Sigmoid colon (tissue), 7 donors: ENCODE results near the gene DNASE1L2. TPM values are rescaled to one million over a fixed set of nuclear protein-coding genes. Genes with fewer than 3 reads are reported as not detected.

Experiments used
- DNase-seq: peaks from one replicate; pipeline ENCODE4 v3.0.0-alpha.2; 2019
- H3K27ac ChIP-seq, 4 donors: fragments of 200-600 bp; sonication (generic); one replicate each; pipeline ENCODE4 v1.5.1; 2016 to 2019; ENCODE audit warnings: mild to moderate bottlenecking in 1 of 4
- H3K27me3 ChIP-seq, 3 donors: fragments of 200-600 bp; sonication (generic); one replicate each; pipeline ENCODE4 v1.5.1; 2019; ENCODE audit warnings: mild to moderate bottlenecking in 1 of 3
- H3K36me3 ChIP-seq, 4 donors: fragments of 200-600 bp; sonication (generic); one replicate each; pipeline ENCODE4 v1.5.1; 2016 to 2019
- H3K4me1 ChIP-seq, 4 donors: fragments of 200-600 bp; sonication (generic); one replicate each; pipeline ENCODE4 v1.5.1; 2017 to 2019
- H3K4me3 ChIP-seq, 4 donors: fragments of 200-600 bp; sonication (generic); one replicate each; pipeline ENCODE4 v1.5.1; 2017 to 2019; ENCODE audit warnings: mild to moderate bottlenecking in 2 of 4, moderate library complexity in 1 of 4
- H3K9me3 ChIP-seq, 4 donors: fragments of 200-600 bp in 3 of 4; sonication (generic) in 3 of 4; one replicate each; pipeline versions ENCODE4 v1.5.1 to v1.6.1; 2013 to 2019
- CTCF ChIP-seq, 4 experiments: fragments of 450-650 bp in 3 of 4; fragments of 200-600 bp in 1 of 4; IDR thresholded peaks; one replicate each; pipeline ENCODE4 v1.5.1; 2016 to 2019; ENCODE audit warnings: antibody characterized with exemption in 4 of 4, mild to moderate bottlenecking in 3 of 4, moderate library complexity in 2 of 4
- EP300 ChIP-seq, 4 donors: sonication (generic); formaldehyde crosslinking; IDR thresholded peaks; one replicate each; pipeline ENCODE4 v1.6.1; 2017; ENCODE audit warnings: antibody characterized with exemption in 4 of 4
- POLR2A ChIP-seq, 2 donors: fragments of 450-650 bp; IDR thresholded peaks; one replicate each; pipeline ENCODE4 v1.6.1; 2016; ENCODE audit warnings: antibody characterized with exemption in 2 of 2, mild to moderate bottlenecking in 2 of 2, moderate library complexity in 2 of 2
- POLR2AphosphoS5 ChIP-seq, 4 donors: sonication (generic); formaldehyde crosslinking; IDR thresholded peaks; one replicate each; pipeline ENCODE4 v1.6.1; 2017; ENCODE audit warnings: antibody characterized with exemption in 4 of 4
- WGBS, 2 donors: extraction: QIAGEN DNeasy Blood & Tissue Kit; methylation state at CpG; one replicate each; pipeline ENCODE4 v1.1.7; 2013; 5-methylcytosine and 5-hydroxymethylcytosine counted together
- intact Hi-C: fragments of 100-400 bp; cut with DNase I; formaldehyde crosslinking; loops from one replicate; pipeline ENCODE4 v1.15.1; 2023
- polyA plus RNA-seq, 3 donors: library from polyadenylated mRNA; stranded (reverse); fragments of 200-250 nt; gene quantifications; one replicate each; pipeline ENCODE4 v1.2.3, GENCODE V29; 2013
- total RNA-seq, 4 donors: library from RNA; depleted of rRNA; stranded (reverse); fragments of >200 nt; gene quantifications; one replicate each; pipeline ENCODE4 v1.1.0, GENCODE V29; 2016
- donor health status: healthy with polysubstance abuse.
- donor health status: Bipolar disorder and iron deficiency.
- donor health status: healthy.

The DNASE1L2 gene
- total and polyA plus RNA-seq, 7 donors, result 0.36 to 0.93 (median 0.82) TPM; not detected in 3

GRCh38 chr16:2214719-2214968 lies 21.6 kb upstream of the DNASE1L2 start, which contains the start of gene PGP:
Gene PGP (minus strand): TSS chr16:2214840. CDS start chr16:2214777, 63 bp downstream.
- WGBS, 2 donors, result 1% methylated on average over 48 of the region's 48 CpGs
- intact Hi-C loops, result no loop called here

GRCh38 chr16:2216330-2216729 lies 19.9 kb upstream of the DNASE1L2 start:
- H3K27ac ChIP-seq, result peak overlapping the region in 1 of 4 donors; percentile 93
- H3K36me3 ChIP-seq, result peaks cover 0 to 4% (median 2%) of the 10 kb centered on the region in 4 donors
- DNase-seq, result no peak
- WGBS, 2 donors, result 76 to 93% methylated on average over 4 of the region's 4 CpGs
- no peaks in the 10 kb centered on the region for H3K27me3 ChIP-seq
- H3K4me3 ChIP-seq, result no peak overlapping the region
- H3K4me1 ChIP-seq, result peaks cover 0 to 26% (median 24%) of the 10 kb centered on the region in 4 donors
- no peaks in the 10 kb centered on the region for H3K9me3 ChIP-seq
- intact Hi-C loops, result no loop called here
- TF ChIP-seq CTCF (IDR thresholded peaks at IDR 0.05) (no peak), EP300 (IDR thresholded peaks at IDR 0.05) (no peak), POLR2A (IDR thresholded peaks at IDR 0.05) (no peak), POLR2AphosphoS5 (IDR thresholded peaks at IDR 0.05) (no peak)

More at GRCh38 chr16:2214719-2214968, 21.6 kb upstream of the DNASE1L2 start, which contains the start of gene PGP:
- DNase-seq, result no peak
- peaks cover 0 to 26% (median 24%) of the 10 kb centered on the region in 4 donors for H3K4me1 ChIP-seq
- no peaks in the 10 kb centered on the region for H3K9me3 ChIP-seq
- peak within 1 kb of the TSS; percentile 88 to 93 (median 93) for H3K27ac ChIP-seq
- TF ChIP-seq EP300 (IDR thresholded peaks at IDR 0.05), result no peak
- TF ChIP-seq POLR2AphosphoS5 (IDR thresholded peaks at IDR 0.05), result no peak
- TF ChIP-seq CTCF (IDR thresholded peaks at IDR 0.05), result no peak
- TF ChIP-seq POLR2A (IDR thresholded peaks at IDR 0.05), result no peak
- peaks cover 0 to 9% (median 4%) of the 10 kb centered on the region in 4 donors for H3K36me3 ChIP-seq
- H3K27me3 ChIP-seq, result no peaks in the 10 kb centered on the region
- peak within 1 kb of the TSS; percentile 49 to 92 (median 84) for H3K4me3 ChIP-seq

GRCh38 chr16:2223221-2223941 lies 12.9 kb upstream of the DNASE1L2 start, which contains the start of gene E4F1:
Gene E4F1 (plus strand): TSS chr16:2223591. CDS start chr16:2223614, 23 bp downstream.
- intact Hi-C loops, result loop anchor here (1.0 to 5.0 kb wide), 3 partner anchors 28 to 69 kb away; partner anchors contain the start of genes ECI1, RNPS1 and TRAF7
- H3K27me3 ChIP-seq, result no peaks in the 10 kb centered on the region
- TF ChIP-seq EP300 (IDR thresholded peaks at IDR 0.05) (peak in 1 of 4 donors; percentile 37), POLR2A (IDR thresholded peaks at IDR 0.05) (peak; percentile 88 to 92), POLR2AphosphoS5 (IDR thresholded peaks at IDR 0.05) (peak; percentile 92 to 97 (median 96)), CTCF (IDR thresholded peaks at IDR 0.05) (no peak)
- WGBS, 2 donors, result 0% methylated on average over 82 of the region's 82 CpGs
- H3K4me1 ChIP-seq, result peaks cover 0 to 33% (median 26%) of the 10 kb centered on the region in 4 donors
- DNase-seq, result peak; percentile 100
- H3K36me3 ChIP-seq, result peaks cover 3 to 16% (median 5%) of the 10 kb centered on the region in 4 donors
- H3K9me3 ChIP-seq, result no peaks in the 10 kb centered on the region
- H3K27ac ChIP-seq, result peak within 1 kb of the TSS; percentile 85 to 95 (median 92)
- H3K4me3 ChIP-seq, result peak within 1 kb of the TSS; percentile 80 to 98 (median 98)

GRCh38 chr16:2223942-2224486 lies 12.2 kb upstream of the DNASE1L2 start:
- Histone ChIP-seq H3K27me3 (no peaks in the 10 kb centered on the region), H3K36me3 (peaks cover 9 to 22% (median 12%) of the 10 kb centered on the region in 4 donors), H3K27ac (peak overlapping the region; percentile 85 to 95 (median 92)), H3K4me3 (peak overlapping the region; percentile 80 to 98 (median 98)), H3K9me3 (no peaks in the 10 kb centered on the region), H3K4me1 (peaks cover 0 to 33% (median 26%) of the 10 kb centered on the region in 4 donors)
- TF ChIP-seq CTCF (IDR thresholded peaks at IDR 0.05) (no peak), POLR2AphosphoS5 (IDR thresholded peaks at IDR 0.05) (no peak)
- intact Hi-C loops, result loop anchor here (1.0 to 5.0 kb wide), 3 partner anchors 27 to 69 kb away; partner anchors contain the start of genes ECI1, RNPS1 and TRAF7
- 2 to 5% methylated on average over 22 of the region's 22 CpGs for WGBS, 2 donors
- peak; percentile 87 for DNase-seq
